Stimulated activated CD4-positive, alpha-beta T cell treated with anti-CD3 and anti-CD28 coated beads, Interleukin-4, amount 100 ng/mL, for 48 hours (primary cell): ENCODE results near the gene HOXD9.

ENCODE experiments used
- DNase-seq, 2 donors: peaks; one replicate each; pipeline ENCODE4 v3.0.0-alpha.2; 2020; ENCODE audit warnings: low read depth in 2 of 2

Gene HOXD9

GRCh38 chr2:176098366-176099158 is 24.0 kb upstream of the HOXD9 start:
- DNase-seq, result no peak

GRCh38 chr2:176099159-176099727 is 23.3 kb upstream of the HOXD9 start:
- no peak for DNase-seq

- no peak for DNase-seq
Observed at GRCh38 chr2:176099728-176100546, 22.6 kb upstream of the HOXD9 start, which contains the start of gene HOXD12. HOXD12 (plus strand) TSS chr2:176099795; CDS start chr2:176099802, 7 bp downstream.

- DNase-seq, result no peak
Observed at GRCh38 chr2:176100547-176101140, 21.9 kb upstream of the HOXD9 start.

- no peak for DNase-seq
Observed at GRCh38 chr2:176101216-176101830, 21.2 kb upstream of the HOXD9 start.

GRCh38 chr2:176101842-176102241 is 20.7 kb upstream of the HOXD9 start:
- DNase-seq, result no peak

- DNase-seq, result no peak
Observed at GRCh38 chr2:176102309-176102866, 20.1 kb upstream of the HOXD9 start.

- DNase-seq, result no peak
Observed at GRCh38 chr2:176103194-176103593, 19.3 kb upstream of the HOXD9 start.

- DNase-seq, result no peak
Observed at GRCh38 chr2:176103742-176104315, 18.7 kb upstream of the HOXD9 start.

GRCh38 chr2:176104316-176105077 is 18.0 kb upstream of the HOXD9 start:
- DNase-seq, result no peak

- DNase-seq, result no peak
Observed at GRCh38 chr2:176105078-176105729, 17.3 kb upstream of the HOXD9 start.

GRCh38 chr2:176105730-176106580 is 16.6 kb upstream of the HOXD9 start:
- no peak for DNase-seq

- no peak for DNase-seq
Observed at GRCh38 chr2:176106581-176107539, 15.7 kb upstream of the HOXD9 start, which contains the start of gene HOXD11. HOXD11 (plus strand) TSS chr2:176107280; CDS start chr2:176107356, 76 bp downstream.

- no peak for DNase-seq
Observed at GRCh38 chr2:176107731-176108181, 14.8 kb upstream of the HOXD9 start.

- no peak for DNase-seq
Observed at GRCh38 chr2:176109192-176109901, 13.2 kb upstream of the HOXD9 start.

GRCh38 chr2:176109946-176110345 is 12.6 kb upstream of the HOXD9 start:
- no peak for DNase-seq
